IMR-90 (cell line): Measurements from ENCODE around the gene AREL1. TPM values are rescaled to one million over a fixed set of nuclear protein-coding genes. Genes with fewer than 3 reads are reported as not detected.

Experiments used
- ATAC-seq: fragments of 200-7000 bp; cut with Tn5 transposase; 2 replicates; pipeline ENCODE4 v1.9.1; 2020; ENCODE audit warnings: low read depth, mild to moderate bottlenecking, moderate library complexity
- BruUV-seq: library from RNA; stranded (reverse); fragments of 400-500 nt; replicated peaks from 2 replicates; lab custom pipeline; 2021; lab: Mats Ljungman, UMichigan
- CTCF ChIA-PET: fragments of 300-600 bp; formaldehyde crosslinking; extraction: SDS; loops from one replicate; lab custom pipeline; 2021; ENCODE audit warnings: antibody characterized with exemption; lab: Yijun Ruan, JAX
- POLR2A ChIA-PET: fragments of 300-600 bp; sonication (Branson Sonifier 250); formaldehyde crosslinking; loops from one replicate; lab custom pipeline; 2022; ENCODE audit warnings: antibody characterized with exemption; ENCODE audit not compliant: unreplicated experiment; lab: Charles Lee
- DNase-seq: peaks from one replicate; pipeline ENCODE4 v3.0.0; 2013
- H2AFZ ChIP-seq: replicated peaks from 2 replicates; pipeline ENCODE3; 2013; ENCODE audit warnings: low read length, mild to moderate bottlenecking; ENCODE audit not compliant: poor library complexity
- H2AK5ac ChIP-seq: 2 replicates; pipeline ENCODE4 v1.6.1; 2013; ENCODE audit warnings: low read depth, low read length, inconsistent platforms
- H2AK9ac ChIP-seq: replicated peaks from 2 replicates; pipeline ENCODE3; 2013; ENCODE audit warnings: mild to moderate bottlenecking, low read depth, low read length, moderate library complexity; ENCODE audit not compliant: poor library complexity
- H2BK120ac ChIP-seq: 2 replicates; pipeline ENCODE4 v1.6.1; 2013; ENCODE audit warnings: low read depth, low read length, inconsistent platforms
- H2BK15ac ChIP-seq: 3 replicates; pipeline ENCODE4 v1.6.1; 2013; ENCODE audit warnings: low read depth, low read length, inconsistent platforms
- H2BK20ac ChIP-seq: 2 replicates; pipeline ENCODE4 v1.6.1; 2013; ENCODE audit warnings: low read depth, mild to moderate bottlenecking, inconsistent platforms, low read length, moderate library complexity
- H2BK5ac ChIP-seq: 2 replicates; pipeline ENCODE4 v1.6.1; 2013; ENCODE audit warnings: mild to moderate bottlenecking, low read depth, low read length, inconsistent platforms; ENCODE audit not compliant: poor library complexity, severe bottlenecking
- H3K14ac ChIP-seq: replicated peaks from 2 replicates; pipeline ENCODE4 v1.6.1; 2013; ENCODE audit warnings: low read depth, low read length, inconsistent platforms
- H3K18ac ChIP-seq: 2 replicates; pipeline ENCODE4 v1.6.1; 2013; ENCODE audit warnings: low read depth, low read length, control low read depth
- H3K23ac ChIP-seq: 2 replicates; pipeline ENCODE4 v1.6.1; 2013; ENCODE audit warnings: low read depth, low read length, inconsistent platforms
- H3K27ac ChIP-seq: 2 replicates; pipeline ENCODE4 v1.5.1; 2013; ENCODE audit warnings: mild to moderate bottlenecking, control low read depth, low read length; ENCODE audit not compliant: insufficient read depth
- H3K27me3 ChIP-seq: 2 replicates; pipeline ENCODE4 v1.6.1; 2013; ENCODE audit warnings: low read length; ENCODE audit not compliant: control insufficient read depth, insufficient read depth
- H3K36me3 ChIP-seq: 2 replicates; pipeline ENCODE4 v1.6.1; 2013; ENCODE audit warnings: low read length, mixed read lengths; ENCODE audit not compliant: control insufficient read depth, insufficient read depth
- H3K4ac ChIP-seq: 2 replicates; pipeline ENCODE4 v1.6.1; 2013; ENCODE audit warnings: low read depth, low read length, inconsistent platforms
- H3K4me1 ChIP-seq: 2 replicates; pipeline ENCODE4 v1.6.1; 2013; ENCODE audit warnings: low read length, mixed read lengths; ENCODE audit not compliant: control insufficient read depth, insufficient read depth
- H3K4me2 ChIP-seq: 2 replicates; pipeline ENCODE4 v1.6.1; 2013; ENCODE audit warnings: low read depth, mild to moderate bottlenecking, control low read depth, low read length, moderate library complexity
- H3K4me3 ChIP-seq: 2 replicates; pipeline ENCODE4 v1.5.1; 2013; ENCODE audit warnings: low read depth, mild to moderate bottlenecking, control low read depth, low read length, moderate library complexity; ENCODE audit not compliant: insufficient read depth
- H3K56ac ChIP-seq: 2 replicates; pipeline ENCODE4 v1.6.1; 2013; ENCODE audit warnings: low read length, inconsistent platforms; ENCODE audit not compliant: insufficient read depth; ENCODE audit errors: extremely low read depth
- H3K79me1 ChIP-seq, 2 experiments: 2 replicates each; pipeline ENCODE4 v1.6.1; 2013; ENCODE audit warnings: low read length in 2 of 2, inconsistent platforms in 1 of 2, low read depth in 1 of 2
- H3K9ac ChIP-seq: 2 replicates; pipeline ENCODE4 v1.6.1; 2013; ENCODE audit warnings: low read depth, low read length, control low read depth
- H3K9me1 ChIP-seq: 2 replicates; pipeline ENCODE4 v1.6.1; 2013; ENCODE audit warnings: low read length, inconsistent platforms; ENCODE audit not compliant: insufficient read depth
- H3K9me3 ChIP-seq: 2 replicates; pipeline ENCODE4 v1.6.1; 2013; ENCODE audit warnings: low read length; ENCODE audit not compliant: control insufficient read depth, insufficient read depth
- H4K20me1 ChIP-seq: 2 replicates; pipeline ENCODE4 v1.6.1; 2013; ENCODE audit warnings: low read length, inconsistent platforms; ENCODE audit not compliant: insufficient read depth
- H4K5ac ChIP-seq: 2 replicates; pipeline ENCODE4 v1.6.1; 2013; ENCODE audit warnings: mild to moderate bottlenecking, low read depth, low read length, control low read depth
- H4K8ac ChIP-seq, 2 experiments: 2 replicates each; pipeline ENCODE4 v1.6.1; 2013; ENCODE audit warnings: low read depth in 2 of 2, low read length in 2 of 2, control low read depth in 1 of 2, inconsistent platforms in 1 of 2
- H4K91ac ChIP-seq: 2 replicates; pipeline ENCODE4 v1.6.1; 2013; ENCODE audit warnings: low read depth, low read length, inconsistent platforms; ENCODE audit not compliant: insufficient read depth
- MAZ ChIP-seq: IDR thresholded peaks from 2 replicates; pipeline ENCODE4 v1.6.1; 2012; ENCODE audit warnings: low read depth, mild to moderate bottlenecking, low read length, improper control_type of control experiment, moderate library complexity, borderline replicate concordance
- NFE2L2 ChIP-seq: fragments of 150-350 bp; IDR thresholded peaks from 2 replicates; pipeline ENCODE4 v1.6.1; 2016; ENCODE audit warnings: low read depth, mild to moderate bottlenecking, low read length
- RFX5 ChIP-seq: IDR thresholded peaks from 2 replicates; pipeline ENCODE4 v1.8.0; 2012; ENCODE audit warnings: low read depth, mild to moderate bottlenecking, low read length, moderate library complexity
- WGBS, 2 experiments: methylation state at CpG; one replicate each; pipeline versions ENCODE4 v1.1.5 to v1.1.7; 2013; ENCODE audit warnings: missing lambda C conversion rate in 2 of 2; ENCODE audit not compliant: insufficient read length in 1 of 2; ENCODE audit errors: extremely low coverage in 2 of 2; 5-methylcytosine and 5-hydroxymethylcytosine counted together
- dilution Hi-C: fragments of 300-500 bp; cut with HindIII; formaldehyde crosslinking; loops from one replicate; pipeline ENCODE4 v1.14.3; 2018; ENCODE audit warnings: low sequenced_read_pairs; ENCODE audit not compliant: unreplicated experiment
- in situ Hi-C: fragments of 300-500 bp; cut with MboI; formaldehyde crosslinking; loops from 3 replicates; pipeline ENCODE4 v1.14.3; 2019; ENCODE audit warnings: low sequenced_read_pairs, inconsistent platforms, mixed read lengths
- intact Hi-C: fragments of 100-400 bp; cut with micrococcal nuclease; formaldehyde crosslinking; loops from 2 replicates; pipeline ENCODE4 v1.10.0; 2022
- polyA plus RNA-seq, 3 experiments: library from polyadenylated mRNA; depleted of rRNA; stranded (reverse); fragments of >200 nt; gene quantifications; 2 replicates each; pipeline ENCODE4 v1.2.3, GENCODE V29; 2012; ENCODE audit warnings: low replicate concordance in 1 of 3
- total RNA-seq: library from RNA; depleted of rRNA; stranded (reverse); fragments of >200 nt; gene quantifications from 2 replicates; pipeline ENCODE4 v1.2.3, GENCODE V29; 2012
- TF ChIP-seq, protein P1 (sequence below): fragments of 150-350 bp; IDR thresholded peaks from 2 replicates; pipeline ENCODE4 v1.6.1; 2017; ENCODE audit warnings: mild to moderate bottlenecking, antibody characterized with exemption, low read length, low read depth

The AREL1 gene
- total and polyA plus RNA-seq, 2 of the 4 experiments (the other 2 are of a cell fraction): 30.0 to 39.3 TPM

DNA sequence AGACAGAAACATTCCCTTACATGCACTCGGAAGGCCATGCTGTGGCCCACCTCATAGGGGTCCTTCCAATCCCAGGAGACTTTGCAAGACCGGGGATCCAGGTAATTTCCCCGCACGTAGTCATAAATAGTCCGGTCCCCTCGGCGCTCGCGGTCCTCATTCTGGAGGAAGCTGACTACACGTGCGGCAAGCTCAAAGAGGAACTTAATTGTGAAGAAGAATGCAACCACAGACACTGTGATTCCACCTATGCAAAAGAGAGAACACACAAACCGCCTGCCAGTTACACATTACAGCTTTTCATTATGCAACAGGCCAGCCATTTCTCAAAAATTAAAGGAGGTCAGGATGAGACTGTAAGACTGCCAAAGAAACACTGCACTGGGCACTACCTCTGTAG, 28.4 kb downstream of the AREL1 start:
- Histone ChIP-seq H4K8ac (no peak overlapping the region), H2AFZ (no peak overlapping the region), H3K56ac (no peak overlapping the region), H3K79me1 (peaks cover 23 to 26% of the 10 kb centered on the region in 2 experiments), H3K4me1 (no peaks in the 10 kb centered on the region), H2BK5ac (no peak overlapping the region), H3K23ac (no peak overlapping the region), H3K4me3 (no peak overlapping the region), H3K27ac (no peak overlapping the region), H2AK5ac (no peak overlapping the region), H3K36me3 (peaks cover 28% of the 10 kb centered on the region), H3K18ac (no peak overlapping the region), H3K4ac (no peak overlapping the region), H2BK15ac (no peak overlapping the region), H3K4me2 (no peak overlapping the region), H4K91ac (no peak overlapping the region), H3K27me3 (no peaks in the 10 kb centered on the region), H2AK9ac (no peak overlapping the region), H4K5ac (no peak overlapping the region), H3K9me1 (no peaks in the 10 kb centered on the region; the same call in 1 of the 2 replicates), H2BK20ac (no peak overlapping the region), H3K14ac (no peak overlapping the region), H4K20me1 (no peaks in the 10 kb centered on the region), H2BK120ac (no peak overlapping the region), H3K9me3 (no peaks in the 10 kb centered on the region), H3K9ac (no peak overlapping the region)
- no TSS peak for BruUV-seq
- no peak for DNase-seq
- POLR2A ChIA-PET: no interaction called here
- dilution Hi-C loops: no loop called here
- in situ Hi-C loops: no loop called here
- intact Hi-C loops: no loop called here
- no peak for ATAC-seq
- CTCF ChIA-PET: no interaction called here
- no peak for TF ChIP-seq NFE2L2
- no peak for TF ChIP-seq RFX5
- TF ChIP-seq MAZ: no peak
- TF ChIP-seq, protein P1, sequence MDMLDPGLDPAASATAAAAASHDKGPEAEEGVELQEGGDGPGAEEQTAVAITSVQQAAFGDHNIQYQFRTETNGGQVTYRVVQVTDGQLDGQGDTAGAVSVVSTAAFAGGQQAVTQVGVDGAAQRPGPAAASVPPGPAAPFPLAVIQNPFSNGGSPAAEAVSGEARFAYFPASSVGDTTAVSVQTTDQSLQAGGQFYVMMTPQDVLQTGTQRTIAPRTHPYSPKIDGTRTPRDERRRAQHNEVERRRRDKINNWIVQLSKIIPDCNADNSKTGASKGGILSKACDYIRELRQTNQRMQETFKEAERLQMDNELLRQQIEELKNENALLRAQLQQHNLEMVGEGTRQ: no peak
- WGBS, 2 experiments: no CpG with 5 or more reads among the region's 12 CpGs
